Stimulated activated CD8-positive, alpha-beta memory T cell treated with anti-CD3 and anti-CD28 coated beads, Interleukin-15, amount 100 ng/mL, for 48 hours (primary cell): ENCODE measurements around the gene SOWAHB.

Source experiments
- DNase-seq, 2 donors: peaks; one replicate each; pipeline ENCODE4 v3.0.0-alpha.2; 2020; ENCODE audit warnings: low read depth in 2 of 2

Gene SOWAHB, protein sequence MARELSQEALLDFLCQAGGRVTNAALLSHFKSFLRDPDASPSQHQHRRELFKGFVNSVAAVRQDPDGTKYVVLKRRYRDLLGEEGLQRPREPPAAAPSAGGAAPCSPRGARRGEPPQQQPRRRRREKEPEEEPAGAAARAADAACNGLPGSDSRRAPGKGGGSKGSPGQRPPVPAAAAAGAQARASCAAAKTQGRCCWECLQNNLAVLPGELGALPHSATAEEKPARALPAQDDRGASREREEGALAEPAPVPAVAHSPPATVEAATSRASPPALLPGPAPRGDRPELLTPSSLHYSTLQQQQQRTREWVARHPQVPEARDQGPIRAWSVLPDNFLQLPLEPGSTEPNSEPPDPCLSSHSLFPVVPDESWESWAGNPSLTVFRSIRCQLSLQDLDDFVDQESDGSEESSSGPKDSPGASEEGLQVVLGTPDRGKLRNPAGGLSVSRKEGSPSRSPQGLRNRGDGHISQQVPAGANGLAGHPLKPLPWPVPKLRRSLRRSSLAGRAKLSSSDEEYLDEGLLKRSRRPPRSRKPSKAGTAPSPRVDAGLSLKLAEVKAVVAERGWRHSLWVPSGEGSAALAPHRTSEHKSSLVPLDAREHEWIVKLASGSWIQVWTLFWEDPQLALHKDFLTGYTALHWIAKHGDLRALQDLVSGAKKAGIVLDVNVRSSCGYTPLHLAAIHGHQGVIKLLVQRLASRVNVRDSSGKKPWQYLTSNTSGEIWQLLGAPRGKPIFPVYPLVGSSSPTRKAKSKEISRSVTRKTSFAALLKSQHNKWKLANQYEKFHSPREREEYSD

DNA sequence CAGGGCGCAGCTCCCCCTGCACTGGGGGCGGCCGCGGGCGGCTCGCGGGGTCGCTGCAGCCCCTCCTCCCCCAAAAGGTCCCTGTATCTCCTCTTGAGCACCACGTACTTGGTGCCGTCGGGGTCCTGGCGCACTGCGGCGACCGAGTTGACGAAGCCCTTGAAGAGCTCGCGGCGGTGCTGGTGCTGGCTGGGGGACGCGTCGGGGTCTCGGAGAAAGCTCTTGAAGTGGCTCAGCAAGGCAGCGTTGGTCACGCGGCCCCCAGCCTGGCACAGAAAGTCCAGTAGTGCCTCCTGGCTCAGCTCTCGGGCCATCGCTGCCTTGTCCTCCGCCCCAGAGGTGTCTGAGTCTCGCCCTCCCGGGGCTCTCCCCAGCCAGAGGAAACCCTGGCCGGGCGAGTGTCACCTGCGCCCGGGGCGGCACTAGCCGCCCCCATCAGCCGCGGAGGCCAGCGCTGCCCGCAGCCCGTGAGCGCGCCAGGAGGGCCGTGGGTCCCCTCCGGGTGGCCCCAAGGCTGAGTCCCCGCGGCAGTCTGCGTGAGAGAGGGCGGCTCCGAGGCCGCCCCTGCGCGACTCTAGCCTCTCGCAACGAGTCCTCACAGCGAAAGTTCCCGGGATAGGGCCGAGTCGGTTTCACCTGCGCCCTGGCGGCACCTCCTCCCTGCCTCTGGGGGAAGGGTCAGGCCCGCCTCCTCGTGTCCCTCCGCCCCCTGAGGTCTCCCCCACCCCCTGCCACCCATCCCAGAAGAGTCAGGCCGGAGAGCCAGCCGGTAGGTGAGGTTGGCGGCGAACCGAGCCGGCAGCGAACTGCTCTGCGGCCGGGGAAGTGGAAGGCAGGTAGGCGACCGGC, at the start of gene SOWAHB:
TSS of gene SOWAHB (minus strand) at position 609 of the 849 bp plus-strand sequence. CDS start at position 314, 295 bp downstream.
- no peak for DNase-seq

DNA sequence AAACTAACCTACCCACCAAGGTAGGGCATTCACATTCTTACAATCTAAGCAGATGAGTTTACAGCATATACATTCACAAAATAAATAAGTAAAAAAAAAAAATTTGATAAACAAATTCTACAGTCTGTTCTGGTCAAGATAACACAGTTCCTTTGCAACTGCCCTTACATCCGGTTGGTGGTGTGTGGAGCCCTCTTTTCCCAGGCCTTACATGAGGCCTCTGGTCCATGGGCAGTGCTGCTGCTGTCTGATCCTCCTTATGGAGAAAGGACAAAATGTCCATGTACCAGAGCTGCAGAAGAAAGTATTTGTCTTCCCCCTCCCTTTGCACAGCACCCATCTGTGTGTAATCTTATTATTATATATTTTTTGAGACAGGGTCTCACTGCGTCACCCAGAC, 49.4 kb upstream of the SOWAHB start:
- no peak for DNase-seq

DNA sequence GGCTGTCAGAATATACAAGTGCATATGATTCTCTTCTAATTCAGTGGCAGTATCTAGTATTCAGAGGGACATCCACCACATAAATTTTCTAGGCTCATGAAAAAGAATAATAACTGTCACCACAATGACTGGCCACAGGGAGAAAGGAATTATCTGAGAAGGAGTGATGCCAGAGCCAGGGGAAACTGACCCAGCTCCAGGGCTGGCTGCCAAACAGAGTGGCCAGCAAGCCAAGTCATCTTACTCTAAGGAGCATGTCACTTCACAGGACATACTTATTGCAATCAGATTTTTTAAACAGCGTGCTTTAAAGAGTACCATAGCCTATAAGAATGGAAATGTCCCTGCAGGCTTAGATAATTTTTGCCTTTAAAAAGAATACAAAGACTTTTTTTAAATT, 45.8 kb upstream of the SOWAHB start:
- no peak for DNase-seq

DNA sequence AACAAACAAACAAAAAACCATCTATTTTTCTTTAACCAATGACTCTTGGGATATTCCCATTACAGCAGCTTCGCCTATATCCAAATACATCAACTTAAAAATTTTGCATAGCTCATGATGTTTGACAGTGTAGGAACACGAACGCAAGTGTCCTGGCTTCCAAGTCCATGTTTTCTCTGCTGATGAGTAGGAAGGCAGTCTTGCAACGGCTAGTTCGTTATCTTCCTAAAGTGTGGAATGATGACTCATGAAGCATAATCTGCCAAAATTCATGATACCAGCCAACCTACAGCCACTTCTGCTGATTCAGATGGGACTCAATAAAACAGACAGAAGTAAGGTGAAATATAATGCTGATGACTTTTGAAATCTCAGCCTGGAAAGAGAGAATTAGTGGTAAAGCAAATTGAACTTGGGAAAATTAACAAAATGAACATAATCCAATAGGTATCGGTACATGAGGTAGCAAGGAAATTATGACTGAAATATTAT, 45.2 kb upstream of the SOWAHB start:
- no peak for DNase-seq

DNA sequence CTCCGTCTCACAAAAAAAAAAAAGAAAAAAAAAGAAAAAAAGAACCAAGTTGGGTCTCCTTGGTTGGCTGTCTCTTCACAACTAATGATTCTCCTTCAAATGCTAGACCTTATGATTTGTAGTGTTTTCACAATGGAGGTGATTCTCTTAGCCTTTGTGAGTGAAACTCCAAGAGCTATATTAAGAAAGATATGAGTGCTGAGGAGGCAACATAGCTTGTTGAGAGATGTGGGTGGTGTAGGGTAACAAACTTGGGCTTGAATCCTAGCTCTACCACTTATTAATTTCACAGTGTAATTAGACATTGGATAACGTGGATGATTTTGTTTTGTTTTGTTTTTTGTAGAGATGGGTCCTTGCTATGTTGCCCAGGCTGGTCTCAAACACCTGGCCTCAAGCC, 41.2 kb upstream of the SOWAHB start:
- no peak for DNase-seq

DNA sequence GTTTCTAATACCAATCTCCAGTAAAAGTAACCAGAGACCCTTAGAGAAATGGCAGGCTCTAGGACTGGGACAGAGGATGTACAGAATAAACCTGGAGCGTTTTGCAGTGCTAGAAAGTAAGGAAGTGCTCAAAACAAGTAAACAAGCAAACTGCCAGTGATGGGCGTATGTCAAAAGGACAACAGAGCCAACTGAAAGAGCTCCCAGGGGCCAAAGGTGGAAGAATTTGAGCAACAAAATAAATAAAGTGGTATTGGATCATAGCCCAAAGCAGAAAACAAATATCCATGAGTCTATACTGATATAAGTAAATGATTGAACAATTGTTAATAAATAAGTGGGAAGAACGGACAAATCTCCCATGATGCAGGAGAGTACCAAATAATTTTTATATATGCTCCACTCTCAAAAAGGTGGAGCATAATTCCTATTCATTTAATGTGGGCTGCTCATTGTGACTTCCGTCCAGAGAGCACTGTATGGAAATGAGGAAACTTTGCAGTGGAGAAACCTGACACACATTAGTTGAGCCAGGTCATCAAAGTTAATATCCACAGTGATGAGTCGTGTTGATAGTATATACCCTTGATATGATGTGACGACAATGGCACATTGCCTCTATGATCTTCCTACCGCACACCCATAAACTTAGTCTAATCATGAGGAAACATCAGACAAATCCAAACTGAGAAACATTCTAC, 33.8 kb upstream of the SOWAHB start:
- DNase-seq: no peak

DNA sequence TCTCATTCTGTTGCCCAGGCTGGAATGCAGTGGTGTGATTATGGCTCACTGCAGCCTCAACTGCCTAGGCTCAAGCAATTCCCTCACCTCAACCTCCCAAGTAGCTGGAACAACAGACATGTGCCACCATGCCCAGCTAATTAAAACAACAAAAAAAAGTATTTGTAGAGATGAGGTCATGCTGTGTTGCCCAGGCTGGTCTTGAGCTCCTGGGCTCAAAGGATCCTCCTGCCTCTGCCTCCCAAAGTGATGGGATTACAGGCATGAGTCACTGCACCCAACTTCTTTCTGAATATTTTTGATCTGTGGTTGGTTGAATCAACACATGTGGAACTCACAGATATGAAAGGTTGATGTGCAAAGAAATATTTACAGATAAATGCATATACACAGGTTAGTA, 33.1 kb upstream of the SOWAHB start:
- no peak for DNase-seq

DNA sequence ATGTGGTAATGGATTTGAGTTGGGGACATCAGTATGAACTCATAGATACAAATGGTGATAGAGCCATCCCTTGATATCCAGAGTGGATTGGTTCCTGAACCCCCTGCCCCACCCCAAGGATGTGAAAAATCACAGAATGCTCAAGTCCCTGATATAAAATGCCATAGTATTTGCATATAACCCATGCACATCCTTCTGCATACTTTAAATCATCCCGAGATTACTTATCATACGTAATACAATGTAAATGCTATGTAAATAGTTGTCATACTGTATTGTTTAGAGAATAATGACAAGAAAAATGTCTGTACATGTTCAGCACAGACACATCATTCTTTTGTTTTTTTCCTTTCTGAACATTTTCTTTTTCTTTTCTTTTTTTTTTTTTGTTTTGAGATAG, 32.7 kb upstream of the SOWAHB start:
- DNase-seq: no peak

DNA sequence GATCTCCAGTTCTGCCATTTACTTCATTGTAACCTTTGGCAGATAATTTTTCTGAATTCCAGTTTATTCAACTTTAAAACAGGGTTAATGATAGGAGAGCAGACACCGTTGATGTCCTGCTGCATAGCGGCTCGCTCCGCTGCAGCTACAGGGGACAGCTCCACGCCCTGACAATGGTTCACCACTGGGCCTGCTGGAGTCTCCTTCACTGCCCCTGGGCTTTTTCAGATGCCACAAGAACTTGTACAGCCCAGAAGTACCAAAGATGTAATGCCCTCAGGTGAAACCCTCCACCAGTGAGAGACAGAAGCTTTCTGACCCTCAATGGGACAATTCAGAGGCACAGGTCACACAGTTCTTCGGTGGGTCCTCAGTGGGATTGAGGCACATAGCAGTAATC, 28.9 kb upstream of the SOWAHB start:
- DNase-seq: no peak

DNA sequence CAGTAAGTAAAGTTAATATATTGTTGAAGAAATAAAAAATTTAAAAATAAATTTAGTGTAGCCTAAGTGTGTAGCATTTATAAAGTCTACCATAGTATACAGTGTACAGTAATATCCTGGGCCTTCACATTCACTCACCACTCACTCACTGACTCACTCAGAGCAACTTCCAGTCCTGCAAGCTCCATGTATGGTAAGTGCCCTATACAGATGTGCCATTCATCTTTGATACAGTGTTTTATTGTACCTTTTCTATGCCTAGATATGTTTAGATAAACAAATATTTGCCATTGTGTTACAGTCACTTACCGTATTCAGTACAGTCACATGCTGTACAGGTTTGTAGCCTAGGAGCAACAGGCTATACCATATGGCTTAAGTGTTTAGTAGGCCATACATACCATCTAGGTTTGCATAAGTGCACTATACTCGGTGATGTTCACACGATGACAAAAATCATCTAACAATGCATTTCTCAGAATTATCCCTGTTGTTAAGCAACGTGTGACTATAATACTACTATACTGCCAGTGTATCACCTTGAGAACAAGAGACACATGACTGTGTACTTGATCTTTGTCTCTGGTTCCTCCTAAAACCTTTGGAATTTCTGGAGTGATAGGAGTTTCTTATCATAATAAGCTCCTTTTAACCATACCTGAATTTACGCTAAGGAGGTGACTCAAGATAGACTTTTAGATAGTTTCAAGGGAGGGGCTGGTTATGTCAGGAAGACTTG, 25.8 kb upstream of the SOWAHB start:
- no peak for DNase-seq

DNA sequence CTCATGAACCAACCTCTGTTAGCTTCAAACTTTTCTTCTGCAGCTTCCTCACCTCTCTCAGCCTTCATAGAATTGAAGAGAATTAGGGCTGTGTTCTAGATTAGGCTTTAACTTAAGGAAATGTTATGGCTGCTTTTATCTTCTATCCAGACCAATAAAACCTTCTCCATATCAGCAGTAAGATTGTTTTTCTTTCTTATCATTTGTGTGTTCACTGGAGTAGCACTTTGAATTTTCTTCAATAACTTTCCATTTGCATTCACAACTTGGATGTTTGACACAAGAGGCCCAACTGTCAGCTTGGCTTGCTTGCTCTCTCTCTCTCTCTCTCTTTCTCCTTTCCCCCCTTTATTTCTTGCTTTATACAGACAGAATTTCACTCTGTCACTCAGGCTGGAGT, 22.8 kb upstream of the SOWAHB start:
- DNase-seq: no peak

DNA sequence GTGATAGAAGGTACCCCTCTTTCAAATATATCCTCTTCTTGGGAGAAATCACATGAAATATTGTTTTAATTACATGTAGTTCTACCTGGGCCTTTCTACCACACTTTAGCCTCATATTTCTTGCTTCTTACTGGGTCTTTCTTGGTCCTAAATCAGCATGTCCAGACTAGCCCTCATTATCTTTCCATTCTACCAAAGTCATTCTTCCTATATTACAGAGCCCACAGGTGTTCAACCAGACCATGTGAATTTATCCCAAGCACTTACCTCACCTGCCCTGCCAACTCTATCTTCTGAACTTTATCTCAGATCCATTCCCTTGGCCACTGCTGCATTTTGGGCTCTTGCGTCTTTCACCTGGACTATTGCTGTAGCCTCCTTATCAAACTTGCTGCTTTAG, 11.8 kb upstream of the SOWAHB start:
- no peak for DNase-seq

DNA sequence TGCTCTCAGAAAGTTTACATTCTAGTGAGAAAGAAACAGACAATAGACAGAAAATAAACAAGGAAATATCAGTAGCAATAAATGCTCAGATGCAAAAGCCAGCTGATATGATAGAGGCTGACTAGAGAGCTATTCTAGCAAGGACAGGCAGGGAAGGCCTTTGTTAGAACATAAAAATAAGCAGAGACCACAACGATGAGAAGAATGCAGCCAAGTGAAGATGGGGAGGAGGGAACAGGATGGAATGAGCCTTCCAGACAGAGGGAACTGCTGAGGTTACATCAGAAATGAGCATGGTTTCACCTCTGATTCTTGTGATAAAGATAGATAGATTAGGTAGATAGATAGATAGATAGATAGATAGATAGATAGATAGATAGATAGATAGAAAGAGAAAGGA, 7.6 kb upstream of the SOWAHB start:
- DNase-seq: no peak

DNA sequence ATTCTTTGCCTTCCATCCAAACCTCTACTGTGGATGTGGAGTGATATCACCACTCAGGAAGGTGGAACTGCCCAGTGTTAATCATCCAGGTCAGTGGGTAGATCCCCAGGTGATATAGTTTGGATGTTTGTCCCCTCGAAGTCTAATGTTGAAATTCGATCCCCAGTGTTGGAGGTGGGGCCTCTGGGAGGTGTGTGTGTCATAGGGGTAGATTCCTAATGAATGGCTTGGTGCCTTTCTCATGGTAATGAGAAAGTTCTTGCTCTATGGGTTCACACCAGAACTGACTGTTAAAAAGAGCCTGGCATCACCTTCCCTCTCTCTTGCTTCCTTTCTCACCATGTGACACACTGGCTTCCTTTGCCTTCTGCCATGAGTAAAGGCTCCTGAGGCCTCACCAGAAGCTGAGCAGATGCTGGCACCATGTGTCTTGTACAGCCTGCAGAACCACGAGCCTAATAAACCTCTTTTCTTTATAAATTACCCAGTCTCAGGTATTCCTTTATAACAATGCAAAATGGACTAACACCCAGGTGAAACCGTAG, 6.8 kb upstream of the SOWAHB start:
- DNase-seq: no peak

DNA sequence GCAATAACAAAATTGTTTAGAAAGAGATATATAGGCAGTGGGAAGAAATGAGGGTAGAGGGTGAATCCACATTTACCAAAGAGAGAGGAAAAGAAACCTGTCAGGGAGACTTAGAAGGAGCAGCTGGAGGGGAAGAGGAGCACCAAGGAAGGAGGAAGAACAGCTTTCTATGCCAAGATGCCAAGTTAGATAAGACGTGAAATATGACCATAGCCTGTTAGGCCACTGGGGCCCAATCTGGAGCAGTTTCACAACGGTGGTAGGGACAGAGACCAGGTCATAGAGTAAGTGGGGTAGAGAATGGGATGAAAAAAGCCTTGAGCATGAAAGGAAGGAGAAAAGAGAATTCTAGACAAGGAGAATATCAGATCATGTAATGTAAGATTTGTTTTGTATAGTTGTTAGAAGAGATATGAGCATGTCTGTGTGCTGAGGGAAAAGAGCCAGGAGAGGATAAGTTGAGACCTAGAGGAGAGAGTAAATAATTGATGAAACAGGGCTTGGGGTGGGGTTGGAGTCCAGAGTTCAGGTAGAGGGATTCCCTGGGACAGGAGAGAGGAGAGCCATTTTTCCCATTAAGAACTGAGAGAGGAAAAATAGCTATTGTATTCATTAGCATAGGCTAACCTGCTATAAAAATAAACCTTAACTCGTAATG, 4.4 kb upstream of the SOWAHB start:
- DNase-seq: no peak

DNA sequence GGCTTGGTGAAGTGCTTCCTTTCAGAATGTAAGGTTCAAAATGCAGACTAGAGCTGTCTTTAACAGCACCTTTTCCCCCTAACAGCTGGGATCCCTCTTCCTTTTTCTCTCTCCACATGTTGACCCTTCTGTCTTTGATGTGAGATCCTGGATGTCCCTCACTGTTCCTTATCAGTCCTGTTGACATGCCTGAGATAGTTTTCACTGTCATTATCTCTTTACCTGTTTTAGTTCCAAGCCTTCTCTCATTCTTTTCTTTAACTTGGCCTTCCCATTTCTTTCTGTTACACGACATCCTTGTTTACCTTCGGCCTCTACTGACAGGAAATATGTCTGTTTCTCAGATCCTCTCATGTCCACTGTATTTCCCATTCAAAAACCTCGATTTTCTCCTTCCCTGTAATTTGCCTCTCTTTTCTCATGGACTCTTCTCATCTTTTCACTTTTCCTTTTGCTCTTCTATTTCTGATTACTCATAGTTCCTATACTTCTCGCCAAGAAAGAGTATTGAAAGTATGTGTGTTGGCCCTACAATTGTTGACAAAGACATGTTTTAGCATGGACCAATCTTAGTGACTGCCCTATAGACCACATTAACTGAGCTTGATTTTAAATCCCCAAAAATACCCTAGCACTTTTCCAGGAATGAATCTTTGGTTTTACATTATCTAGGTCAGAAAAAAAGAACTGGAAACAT, 1.2 kb upstream of the SOWAHB start:
- no peak for DNase-seq

DNA sequence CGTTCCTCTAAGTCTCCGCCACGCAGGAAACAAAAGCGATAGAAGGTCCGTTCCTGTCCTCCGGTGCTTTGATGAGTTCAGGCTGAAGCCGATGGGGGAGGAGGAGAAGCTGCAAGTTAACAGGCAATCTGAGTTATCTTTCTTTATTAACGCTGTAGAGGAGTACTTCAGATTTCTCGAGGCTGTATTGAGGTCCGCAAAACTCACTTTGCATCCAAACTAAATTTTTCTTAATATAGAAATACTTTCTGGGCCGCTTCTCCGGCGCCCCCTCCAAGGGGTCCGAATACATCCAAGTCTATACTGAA, 395 bp upstream of the SOWAHB start:
- DNase-seq: no peak

DNA sequence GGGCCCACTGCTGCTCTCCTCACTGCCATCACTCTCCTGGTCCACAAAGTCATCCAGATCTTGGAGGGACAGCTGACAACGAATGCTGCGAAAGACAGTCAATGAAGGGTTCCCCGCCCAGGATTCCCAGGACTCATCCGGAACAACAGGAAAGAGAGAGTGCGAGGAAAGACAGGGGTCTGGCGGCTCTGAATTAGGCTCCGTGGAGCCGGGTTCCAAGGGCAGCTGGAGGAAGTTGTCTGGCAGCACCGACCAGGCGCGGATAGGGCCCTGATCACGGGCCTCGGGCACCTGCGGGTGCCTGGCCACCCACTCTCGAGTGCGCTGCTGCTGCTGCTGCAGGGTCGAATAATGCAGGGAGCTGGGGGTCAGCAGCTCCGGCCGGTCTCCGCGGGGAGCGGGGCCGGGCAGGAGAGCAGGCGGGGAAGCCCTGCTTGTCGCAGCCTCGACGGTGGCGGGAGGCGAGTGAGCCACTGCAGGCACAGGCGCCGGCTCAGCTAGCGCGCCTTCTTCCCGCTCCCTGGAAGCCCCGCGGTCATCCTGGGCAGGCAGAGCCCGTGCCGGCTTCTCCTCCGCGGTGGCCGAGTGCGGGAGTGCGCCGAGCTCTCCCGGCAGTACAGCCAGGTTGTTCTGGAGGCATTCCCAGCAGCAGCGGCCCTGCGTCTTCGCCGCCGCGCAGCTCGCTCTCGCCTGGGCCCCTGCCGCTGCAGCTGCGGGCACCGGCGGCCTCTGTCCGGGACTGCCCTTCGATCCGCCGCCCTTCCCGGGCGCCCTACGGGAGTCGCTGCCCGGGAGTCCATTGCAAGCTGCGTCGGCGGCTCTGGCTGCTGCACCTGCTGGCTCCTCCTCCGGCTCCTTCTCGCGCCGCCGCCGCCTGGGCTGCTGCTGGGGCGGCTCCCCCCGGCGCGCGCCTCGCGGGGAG, 1.1 kb downstream of the SOWAHB start:
- DNase-seq: no peak
